Measurements from ENCODE around the gene TMEM165.
A peak's percentile ranks its signal among the peaks of the same experiment; 100 is the strongest.
"Not testable (repeated sequence)": the region's sequence is repeated elsewhere in the genome, so short reads cannot be mapped to it uniquely, and the experiment has no call there.

TMEM165 gene, protein sequence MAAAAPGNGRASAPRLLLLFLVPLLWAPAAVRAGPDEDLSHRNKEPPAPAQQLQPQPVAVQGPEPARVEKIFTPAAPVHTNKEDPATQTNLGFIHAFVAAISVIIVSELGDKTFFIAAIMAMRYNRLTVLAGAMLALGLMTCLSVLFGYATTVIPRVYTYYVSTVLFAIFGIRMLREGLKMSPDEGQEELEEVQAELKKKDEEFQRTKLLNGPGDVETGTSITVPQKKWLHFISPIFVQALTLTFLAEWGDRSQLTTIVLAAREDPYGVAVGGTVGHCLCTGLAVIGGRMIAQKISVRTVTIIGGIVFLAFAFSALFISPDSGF

DNA sequence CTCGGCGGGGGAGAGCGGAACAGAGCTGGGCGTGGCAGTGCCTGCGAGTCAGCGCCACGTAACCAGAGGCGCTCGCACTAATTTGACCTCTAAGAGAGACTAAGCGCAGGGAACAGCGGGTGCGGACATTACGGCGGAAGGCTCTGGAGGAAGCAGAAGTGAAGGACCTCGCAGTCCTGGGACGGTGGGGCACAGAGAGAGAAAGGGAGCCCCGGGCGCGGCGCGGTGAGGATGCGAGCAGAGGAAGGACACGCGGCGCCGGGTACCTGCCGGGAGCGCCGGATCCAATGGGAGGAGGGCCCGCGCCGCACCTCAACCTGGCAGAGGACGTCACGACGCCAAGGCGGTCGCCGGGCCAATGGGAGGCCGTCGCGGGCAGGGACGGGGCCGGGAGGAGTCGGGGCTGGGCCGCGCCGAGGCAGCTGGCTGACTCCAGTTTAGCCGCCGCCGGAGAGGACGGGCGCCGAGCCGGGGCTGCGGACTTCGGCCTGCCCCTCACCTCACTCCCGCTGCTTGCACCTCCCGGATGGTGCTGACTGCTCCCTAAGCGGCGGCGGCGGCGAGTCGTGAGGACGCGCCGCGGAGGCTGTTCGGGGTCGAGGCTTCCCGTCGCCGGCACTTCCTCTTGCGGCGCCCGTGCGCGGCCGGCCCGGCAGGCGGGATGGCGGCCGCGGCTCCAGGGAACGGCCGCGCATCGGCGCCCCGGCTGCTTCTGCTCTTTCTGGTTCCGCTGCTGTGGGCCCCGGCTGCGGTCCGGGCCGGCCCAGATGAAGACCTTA is at the start of gene TMEM165:
TMEM165 (plus strand) TSS at position 429 of the 779 bp plus-strand sequence; CDS start at position 662, 233 bp downstream.
- no peaks in the 10 kb centered on the region for H3K27me3 ChIP-seq (ENCODE audit: control insufficient read depth, insufficient read depth, low read length)
- peak within 1 kb of the TSS; percentile 98 for H3K4me3 ChIP-seq (ENCODE audit: low read depth, low read length)
- no peaks in the 10 kb centered on the region for H3K9me3 ChIP-seq (ENCODE audit: control insufficient read depth, insufficient read depth, low read length)
- peak within 1 kb of the TSS; percentile 89 for H3K27ac ChIP-seq (ENCODE audit: low read depth, low read length)
- peaks cover 22% of the 10 kb centered on the region for H3K36me3 ChIP-seq (ENCODE audit: control insufficient read depth, insufficient read depth, low read length)
- H3K4me1 ChIP-seq (ENCODE audit: control insufficient read depth, insufficient read depth, low read length), result peaks cover 17% of the 10 kb centered on the region
- H3K9ac ChIP-seq (ENCODE audit: low read depth, low read length), result peak within 1 kb of the TSS; percentile 94

DNA sequence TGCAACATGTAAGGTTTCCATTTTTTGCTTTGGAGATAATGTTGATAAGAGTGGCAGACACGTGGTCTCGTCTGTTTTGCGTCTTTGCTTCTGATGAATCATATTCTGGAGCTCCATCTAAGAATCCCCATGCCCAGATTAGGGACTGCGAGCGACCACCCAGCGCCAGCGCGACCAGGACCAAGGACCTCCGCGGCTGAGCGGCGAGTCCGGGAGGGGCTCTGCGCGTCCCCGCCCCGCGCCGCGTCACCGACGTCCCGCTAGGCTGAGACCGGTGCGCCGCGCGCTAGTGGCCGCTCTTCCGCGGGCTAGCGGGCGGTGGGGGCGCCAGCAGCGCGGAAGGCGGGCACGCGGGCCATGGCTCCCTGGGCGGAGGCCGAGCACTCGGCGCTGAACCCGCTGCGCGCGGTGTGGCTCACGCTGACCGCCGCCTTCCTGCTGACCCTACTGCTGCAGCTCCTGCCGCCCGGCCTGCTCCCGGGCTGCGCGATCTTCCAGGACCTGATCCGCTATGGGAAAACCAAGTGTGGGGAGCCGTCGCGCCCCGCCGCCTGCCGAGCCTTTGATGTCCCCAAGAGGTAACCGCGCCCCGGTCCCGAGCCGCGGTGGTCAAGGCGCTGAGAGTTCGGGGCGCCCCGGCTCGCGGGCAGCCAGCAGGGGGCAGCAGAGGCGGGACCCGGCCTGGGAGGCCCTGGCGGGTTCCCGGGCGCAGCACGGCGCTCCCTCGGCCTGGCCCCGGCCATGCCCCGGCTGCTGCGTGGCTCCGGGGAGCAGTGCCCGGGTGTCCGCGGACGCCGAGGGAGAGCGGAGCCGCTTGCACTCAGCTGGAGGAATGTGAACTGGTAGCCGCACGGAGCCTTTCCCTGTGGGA is 49.5 kb upstream of the TMEM165 start, which contains the start of gene SRD5A3:
SRD5A3 (plus strand) TSS at position 263 of the 871 bp plus-strand sequence; CDS start at position 358, 95 bp downstream.
- Histone ChIP-seq H3K4me1 (ENCODE audit: control insufficient read depth, insufficient read depth, low read length) (peaks cover 10% of the 10 kb centered on the region), H3K4me3 (ENCODE audit: low read depth, low read length) (peak within 1 kb of the TSS; percentile 76), H3K27ac (ENCODE audit: low read depth, low read length) (peak within 1 kb of the TSS; percentile 81), H3K9me3 (ENCODE audit: control insufficient read depth, insufficient read depth, low read length) (no peaks in the 10 kb centered on the region), H3K36me3 (ENCODE audit: control insufficient read depth, insufficient read depth, low read length) (no peaks in the 10 kb centered on the region), H3K9ac (ENCODE audit: low read depth, low read length) (peak within 1 kb of the TSS; percentile 83), H3K27me3 (ENCODE audit: control insufficient read depth, insufficient read depth, low read length) (no peaks in the 10 kb centered on the region)

DNA sequence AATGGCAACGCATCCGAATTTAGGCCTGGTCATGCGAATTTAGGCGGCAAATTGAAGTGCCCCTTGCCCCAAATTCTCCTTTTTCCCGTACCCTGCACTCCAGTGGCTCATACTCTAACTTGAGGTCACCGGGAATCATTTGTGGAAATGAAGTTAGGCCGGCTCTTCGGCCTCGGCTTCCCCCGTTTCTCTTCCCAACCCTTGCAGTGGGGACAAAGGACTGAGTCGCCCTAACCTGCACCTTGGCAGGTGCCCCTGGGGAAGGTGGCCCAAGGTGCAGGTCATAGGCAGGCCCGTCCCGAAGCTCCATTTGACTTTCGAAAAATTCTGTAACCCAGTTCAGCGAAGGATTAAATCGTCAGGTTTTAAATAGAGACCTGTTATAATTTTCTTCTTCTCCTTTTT is 48.9 kb upstream of the TMEM165 start:
- H3K4me1 ChIP-seq (ENCODE audit: control insufficient read depth, insufficient read depth, low read length), result peaks cover 3% of the 10 kb centered on the region; the same call in 1 of the 2 replicates
- H3K9ac ChIP-seq (ENCODE audit: low read depth, low read length), result peak overlapping the region; percentile 73
- no peaks in the 10 kb centered on the region; the same call in 1 of the 2 replicates for H3K36me3 ChIP-seq (ENCODE audit: control insufficient read depth, insufficient read depth, low read length)
- H3K27me3 ChIP-seq (ENCODE audit: control insufficient read depth, insufficient read depth, low read length), result no peaks in the 10 kb centered on the region
- peak overlapping the region; percentile 81 for H3K27ac ChIP-seq (ENCODE audit: low read depth, low read length)
- H3K4me3 ChIP-seq (ENCODE audit: low read depth, low read length), result peak overlapping the region; percentile 76
- H3K9me3 ChIP-seq (ENCODE audit: control insufficient read depth, insufficient read depth, low read length), result no peaks in the 10 kb centered on the region

GRCh38 chr4:55347610-55348228 is 48.0 kb upstream of the TMEM165 start:
- peaks cover 3% of the 10 kb centered on the region; the same call in 1 of the 2 replicates for H3K4me1 ChIP-seq (ENCODE audit: control insufficient read depth, insufficient read depth, low read length)
- no peak overlapping the region for H3K9ac ChIP-seq (ENCODE audit: low read depth, low read length)
- no peak overlapping the region for H3K4me3 ChIP-seq (ENCODE audit: low read depth, low read length)

DNA sequence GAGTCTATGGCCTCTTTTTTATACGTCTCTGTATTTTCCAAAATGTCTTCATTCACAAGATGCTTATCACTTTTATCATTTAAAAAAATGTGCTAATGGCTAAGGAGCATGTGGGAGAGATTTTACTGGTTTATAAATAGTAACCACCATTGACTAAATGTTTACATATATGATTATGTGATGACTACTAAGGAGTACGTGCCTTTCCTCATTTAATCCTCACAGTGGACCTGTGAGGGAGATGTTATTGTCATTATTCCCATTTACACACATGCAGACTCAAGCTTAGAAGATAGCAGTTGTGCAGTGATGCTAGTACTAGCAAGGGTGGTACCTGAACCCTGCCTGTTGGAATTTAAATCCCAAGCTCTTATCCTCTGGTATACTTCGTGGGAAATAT is 47.3 kb upstream of the TMEM165 start:
- H3K4me3 ChIP-seq (ENCODE audit: low read depth, low read length), result no peak overlapping the region
- H3K36me3 ChIP-seq (ENCODE audit: control insufficient read depth, insufficient read depth, low read length), result no peaks in the 10 kb centered on the region; the same call in 1 of the 2 replicates
- no peaks in the 10 kb centered on the region; the same call in 1 of the 2 replicates for H3K9me3 ChIP-seq (ENCODE audit: control insufficient read depth, insufficient read depth, low read length)
- H3K27me3 ChIP-seq (ENCODE audit: control insufficient read depth, insufficient read depth, low read length), result no peaks in the 10 kb centered on the region
- no peak overlapping the region for H3K9ac ChIP-seq (ENCODE audit: low read depth, low read length)
- peaks cover 3% of the 10 kb centered on the region; the same call in 1 of the 2 replicates for H3K4me1 ChIP-seq (ENCODE audit: control insufficient read depth, insufficient read depth, low read length)
- no peak overlapping the region for H3K27ac ChIP-seq (ENCODE audit: low read depth, low read length)

More at GRCh38 chr4:55347610-55348228, 48.0 kb upstream of the TMEM165 start:
- Histone ChIP-seq H3K27ac (ENCODE audit: low read depth, low read length) (no peak overlapping the region), H3K9me3 (ENCODE audit: control insufficient read depth, insufficient read depth, low read length) (no peaks in the 10 kb centered on the region; the same call in 1 of the 2 replicates), H3K36me3 (ENCODE audit: control insufficient read depth, insufficient read depth, low read length) (no peaks in the 10 kb centered on the region; the same call in 1 of the 2 replicates), H3K27me3 (ENCODE audit: control insufficient read depth, insufficient read depth, low read length) (no peaks in the 10 kb centered on the region)

DNA sequence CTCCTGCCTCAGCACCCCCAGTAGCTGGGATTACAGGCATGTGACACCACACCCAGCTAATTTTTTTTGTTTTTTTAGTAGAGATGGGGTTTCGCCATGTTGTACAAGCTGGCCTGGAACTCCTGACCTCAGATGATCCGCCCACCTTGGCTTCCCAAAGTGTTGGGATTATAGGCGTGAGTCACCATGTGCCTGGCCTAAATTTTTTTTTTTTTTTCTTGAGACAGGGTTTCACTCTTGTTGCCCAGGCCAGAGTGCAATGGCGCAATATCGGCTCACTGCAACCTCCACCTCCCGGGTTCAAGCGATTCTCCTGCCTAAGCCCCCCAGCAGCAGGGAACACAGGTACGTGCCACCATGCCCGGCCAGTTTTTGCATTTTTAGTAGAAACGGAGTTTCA is 44.9 kb upstream of the TMEM165 start:
- H3K9ac ChIP-seq (ENCODE audit: low read depth, low read length); H3K4me1 ChIP-seq (ENCODE audit: control insufficient read depth, insufficient read depth, low read length); H3K27me3 ChIP-seq (ENCODE audit: control insufficient read depth, insufficient read depth, low read length); H3K9me3 ChIP-seq (ENCODE audit: control insufficient read depth, insufficient read depth, low read length); H3K36me3 ChIP-seq (ENCODE audit: control insufficient read depth, insufficient read depth, low read length); H3K4me3 ChIP-seq (ENCODE audit: low read depth, low read length); H3K27ac ChIP-seq (ENCODE audit: low read depth, low read length): not testable (repeated sequence)

GRCh38 chr4:55351824-55352223 is 43.9 kb upstream of the TMEM165 start:
- Histone ChIP-seq H3K9ac (ENCODE audit: low read depth, low read length) (no peak overlapping the region), H3K27ac (ENCODE audit: low read depth, low read length) (no peak overlapping the region), H3K27me3 (ENCODE audit: control insufficient read depth, insufficient read depth, low read length) (no peaks in the 10 kb centered on the region), H3K4me3 (ENCODE audit: low read depth, low read length) (no peak overlapping the region), H3K4me1 (ENCODE audit: control insufficient read depth, insufficient read depth, low read length) (peaks cover under 1% of the 10 kb centered on the region; the same call in 1 of the 2 replicates), H3K9me3 (ENCODE audit: control insufficient read depth, insufficient read depth, low read length) (no peaks in the 10 kb centered on the region; the same call in 1 of the 2 replicates), H3K36me3 (ENCODE audit: control insufficient read depth, insufficient read depth, low read length) (peaks cover 6% of the 10 kb centered on the region)

DNA sequence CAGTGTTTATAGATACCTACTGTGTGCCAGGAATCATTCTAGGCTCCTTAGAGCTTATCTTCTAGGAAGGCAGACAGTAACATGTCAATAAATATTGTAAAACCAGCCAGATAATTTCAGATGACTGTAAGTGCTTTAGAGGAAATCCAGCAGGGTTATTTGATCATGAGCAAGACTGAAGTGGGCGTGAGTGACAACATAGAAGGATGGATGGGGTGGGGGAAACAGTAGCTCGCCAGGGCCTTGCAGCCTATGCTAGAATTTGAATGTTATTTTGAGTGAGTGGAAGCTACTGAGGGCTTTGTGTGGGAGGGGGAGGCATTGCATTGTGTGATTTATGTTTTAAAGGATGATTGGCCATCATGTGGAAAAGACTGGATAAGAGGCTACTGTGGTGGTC is 43.0 kb upstream of the TMEM165 start:
- H3K9ac ChIP-seq (ENCODE audit: low read depth, low read length), result no peak overlapping the region
- no peak overlapping the region for H3K27ac ChIP-seq (ENCODE audit: low read depth, low read length)
- no peak overlapping the region for H3K4me3 ChIP-seq (ENCODE audit: low read depth, low read length)
- H3K36me3 ChIP-seq (ENCODE audit: control insufficient read depth, insufficient read depth, low read length), result peaks cover 6% of the 10 kb centered on the region
- no peaks in the 10 kb centered on the region for H3K27me3 ChIP-seq (ENCODE audit: control insufficient read depth, insufficient read depth, low read length)
- H3K4me1 ChIP-seq (ENCODE audit: control insufficient read depth, insufficient read depth, low read length), result no peaks in the 10 kb centered on the region
- no peaks in the 10 kb centered on the region; the same call in 1 of the 2 replicates for H3K9me3 ChIP-seq (ENCODE audit: control insufficient read depth, insufficient read depth, low read length)

DNA sequence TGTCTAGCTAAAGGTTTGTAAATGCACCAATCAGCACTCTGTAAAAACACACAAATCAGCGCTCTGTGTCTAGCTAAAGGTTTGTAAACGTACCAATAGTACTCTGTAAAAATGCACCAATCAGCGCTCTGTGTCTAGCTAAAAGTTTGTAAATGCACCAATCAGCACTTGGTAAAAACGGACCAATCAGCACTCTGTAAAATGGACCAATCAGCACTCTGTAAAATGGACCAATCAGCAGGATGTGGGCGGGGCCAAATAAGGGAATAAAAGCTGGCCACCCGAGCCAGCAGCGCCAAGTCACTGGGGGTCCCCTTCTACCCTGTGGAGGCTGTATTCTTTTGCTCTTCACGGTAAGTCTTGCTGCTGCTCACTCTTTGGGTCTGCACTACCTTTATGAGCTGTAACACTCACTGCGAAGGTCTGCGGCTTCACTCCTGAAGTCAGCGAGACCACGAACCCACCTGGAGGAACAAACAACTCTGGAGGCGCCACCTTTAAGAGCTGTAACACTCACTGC is 42.5 kb upstream of the TMEM165 start:
- H3K27ac ChIP-seq (ENCODE audit: low read depth, low read length); H3K9ac ChIP-seq (ENCODE audit: low read depth, low read length); H3K27me3 ChIP-seq (ENCODE audit: control insufficient read depth, insufficient read depth, low read length); H3K4me3 ChIP-seq (ENCODE audit: low read depth, low read length); H3K9me3 ChIP-seq (ENCODE audit: control insufficient read depth, insufficient read depth, low read length); H3K4me1 ChIP-seq (ENCODE audit: control insufficient read depth, insufficient read depth, low read length); H3K36me3 ChIP-seq (ENCODE audit: control insufficient read depth, insufficient read depth, low read length): not testable (repeated sequence)

DNA sequence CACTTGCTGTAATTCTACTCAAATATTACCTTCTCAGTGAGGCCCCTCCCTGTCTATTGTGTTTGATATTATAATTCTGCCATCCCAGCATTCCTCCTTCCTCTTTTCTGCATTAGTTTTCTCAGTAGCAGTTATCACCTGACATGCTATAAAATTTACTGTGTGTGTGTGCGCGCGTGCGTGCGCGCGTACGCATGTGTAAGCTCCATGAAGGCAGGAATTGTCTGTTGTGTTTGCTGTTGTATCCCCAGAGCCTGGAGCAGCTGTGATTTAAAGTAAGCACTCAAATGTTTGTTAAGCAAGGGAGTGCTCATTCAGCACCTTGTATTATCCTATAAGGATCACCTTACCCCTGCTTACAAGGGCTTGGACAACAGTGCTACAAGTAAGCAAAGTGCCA is 41.1 kb upstream of the TMEM165 start:
- Histone ChIP-seq H3K4me3 (ENCODE audit: low read depth, low read length) (no peak overlapping the region), H3K9ac (ENCODE audit: low read depth, low read length) (no peak overlapping the region), H3K9me3 (ENCODE audit: control insufficient read depth, insufficient read depth, low read length) (no peaks in the 10 kb centered on the region; the same call in 1 of the 2 replicates), H3K27me3 (ENCODE audit: control insufficient read depth, insufficient read depth, low read length) (no peaks in the 10 kb centered on the region), H3K27ac (ENCODE audit: low read depth, low read length) (no peak overlapping the region), H3K36me3 (ENCODE audit: control insufficient read depth, insufficient read depth, low read length) (peaks cover 6% of the 10 kb centered on the region), H3K4me1 (ENCODE audit: control insufficient read depth, insufficient read depth, low read length) (no peaks in the 10 kb centered on the region)

Measured in HUES48 (cell line).